Activated CD4-positive, alpha-beta T cell treated with anti-CD3 and anti-CD28 coated beads, Interleukin-2, amount 50 U/mL, for 1 hour (primary cell): ENCODE results near the gene MSN.
"Not testable (repeated sequence)": the region's sequence is repeated elsewhere in the genome, so short reads cannot be mapped to it uniquely, and the experiment has no call there.

Experiments
- DNase-seq: peaks from one replicate; pipeline ENCODE4 v3.0.0-alpha.2; 2020

Gene MSN

DNA sequence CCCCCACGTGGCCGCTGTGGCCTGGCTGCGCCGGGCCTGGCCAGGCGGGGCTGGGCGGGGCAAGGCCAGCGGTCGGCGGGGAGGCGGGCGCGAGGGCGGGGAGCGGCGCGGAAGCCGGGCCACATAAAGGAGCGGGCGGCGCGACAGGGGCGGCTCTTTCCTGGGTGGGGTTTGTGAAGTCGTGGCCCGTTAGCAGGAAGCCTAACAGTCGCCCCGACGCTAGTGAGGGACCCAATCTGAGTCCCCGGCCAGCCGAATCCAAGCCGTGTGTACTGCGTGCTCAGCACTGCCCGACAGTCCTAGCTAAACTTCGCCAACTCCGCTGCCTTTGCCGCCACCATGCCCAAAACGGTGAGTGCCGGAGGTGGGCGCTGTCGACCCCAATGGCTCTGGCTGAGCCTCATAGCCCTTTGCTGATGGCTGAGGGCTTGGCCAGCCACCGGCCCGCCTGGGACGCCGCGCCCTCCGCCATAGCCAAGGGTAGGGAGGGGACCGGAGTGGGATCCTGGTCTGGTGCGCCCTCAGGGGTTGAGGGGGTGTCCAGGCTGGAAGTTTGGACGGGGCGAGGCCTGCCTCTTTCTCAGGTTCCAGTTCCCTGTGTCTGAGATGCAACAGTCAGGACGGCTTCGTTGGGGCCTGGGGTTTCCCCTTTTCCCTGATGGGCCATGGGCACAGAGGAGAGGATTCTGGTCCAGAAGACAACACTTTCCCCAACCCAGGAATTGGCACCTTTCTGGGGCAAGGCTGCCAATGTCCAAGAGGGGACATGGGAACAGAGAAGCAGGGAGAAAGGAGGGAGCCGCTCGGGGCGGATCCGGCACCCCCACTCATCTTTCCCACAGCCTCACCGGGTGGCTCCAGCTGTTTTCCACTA, at the start of gene MSN:
Gene MSN (plus strand): TSS at position 152 of the 874 bp plus-strand sequence. CDS start 188 bp downstream, at position 340.
- peak; percentile 70 for DNase-seq

GRCh38 chrX:65620096-65620705, 47.3 kb upstream of the MSN start:
- DNase-seq: not testable (repeated sequence)

- DNase-seq: no peak
Observed at GRCh38 chrX:65630771-65631170, 36.7 kb upstream of the MSN start.

- no peak for DNase-seq
Observed at GRCh38 chrX:65633826-65634225, 33.6 kb upstream of the MSN start.

GRCh38 chrX:65634732-65635131, 32.7 kb upstream of the MSN start:
- no peak for DNase-seq

GRCh38 chrX:65635378-65635777, 32.1 kb upstream of the MSN start:
- DNase-seq: no peak

DNA sequence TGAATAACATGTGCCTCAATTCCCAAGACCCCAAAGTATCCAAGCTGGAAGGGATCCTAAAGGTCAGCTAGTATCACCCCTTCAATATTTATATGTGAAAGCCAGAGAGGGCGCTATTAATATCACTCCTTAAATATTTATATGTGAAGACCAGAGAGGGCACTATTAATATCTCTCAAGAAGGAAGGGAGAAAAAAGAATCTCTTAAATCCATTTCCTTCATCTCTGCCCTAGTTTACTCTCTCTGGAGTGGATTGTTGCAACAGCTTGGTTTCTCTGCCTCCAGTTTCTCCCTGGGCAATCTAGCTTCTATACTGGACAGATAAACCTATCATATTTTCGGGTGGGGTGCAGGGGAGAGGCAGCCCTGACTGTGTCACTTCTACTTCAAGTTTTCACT, 31.6 kb upstream of the MSN start:
- DNase-seq: no peak

- DNase-seq: not testable (repeated sequence)
Observed at GRCh38 chrX:65636261-65636660, 31.2 kb upstream of the MSN start.

DNA sequence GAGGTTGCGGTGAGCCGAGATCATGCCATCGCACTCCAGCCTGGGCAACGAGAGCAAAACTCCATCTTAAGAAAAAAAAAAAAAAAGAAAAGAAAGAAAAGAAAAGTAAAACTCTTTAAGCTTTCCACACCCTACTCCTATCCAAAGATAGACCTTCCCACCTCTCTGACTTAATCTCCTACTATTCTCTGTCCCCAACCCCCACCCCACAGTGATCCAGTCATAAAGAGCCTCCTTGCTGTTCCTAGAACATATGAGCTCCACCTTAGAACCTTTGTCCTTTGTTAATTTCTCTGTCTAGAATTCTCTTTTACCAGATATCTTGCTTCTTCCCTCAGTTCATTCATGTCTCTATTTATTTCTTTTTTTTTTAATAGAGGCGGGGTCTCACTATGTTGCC, 30.1 kb upstream of the MSN start:
- no peak for DNase-seq

DNA sequence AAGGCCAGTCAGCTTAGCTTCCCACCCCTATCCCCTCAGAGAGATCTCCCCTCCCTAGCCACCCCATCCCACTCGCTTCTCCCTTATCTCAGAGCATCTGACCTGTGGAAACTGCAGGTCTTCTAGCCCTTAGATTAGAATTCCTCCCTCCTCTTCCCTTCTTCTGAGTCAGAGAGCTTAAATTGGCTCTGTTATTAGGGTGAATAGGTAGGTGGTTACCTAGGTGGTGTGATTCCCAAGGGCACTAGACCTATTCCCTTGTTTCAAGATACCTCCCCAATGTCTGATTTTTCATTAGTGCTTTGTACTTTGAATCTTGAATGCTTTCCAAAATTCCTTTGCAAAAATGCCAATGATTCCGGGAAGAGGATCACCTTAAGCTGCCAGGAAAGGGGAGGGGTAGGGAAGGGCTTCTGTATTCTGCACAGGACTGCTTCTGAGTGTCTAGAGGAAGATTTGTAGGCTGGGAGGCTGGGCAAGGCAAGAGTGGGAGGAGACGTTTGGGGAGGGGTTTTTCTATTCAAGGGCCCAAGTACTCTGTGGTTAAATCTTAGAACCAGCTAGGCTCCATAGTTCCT, 24.5 kb upstream of the MSN start:
- DNase-seq: no peak

DNA sequence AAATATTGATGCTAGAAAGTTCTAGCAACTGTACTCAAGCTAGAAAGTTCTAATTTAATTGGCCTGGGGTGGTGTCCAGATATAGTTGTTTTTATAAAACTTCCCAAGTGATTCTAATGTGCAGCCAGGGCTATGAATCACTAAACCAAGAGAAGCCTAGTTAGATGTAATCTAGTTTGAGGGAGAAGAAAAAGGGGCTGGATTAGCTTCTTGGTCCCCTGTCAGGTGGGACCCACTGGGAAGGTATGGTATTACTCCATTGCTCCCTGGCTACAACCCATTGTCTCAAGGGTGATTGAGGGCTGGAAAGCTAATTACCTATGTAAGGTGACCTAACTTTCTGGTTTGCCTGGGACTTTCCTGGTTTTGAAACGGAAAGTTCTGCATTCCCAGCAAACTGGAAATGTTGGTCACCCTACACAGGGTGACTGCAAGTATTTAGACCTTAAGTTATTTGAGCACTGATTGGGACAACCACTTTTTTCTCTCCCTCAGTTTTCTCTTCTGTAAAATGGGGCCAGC, 23.9 kb upstream of the MSN start:
- DNase-seq: no peak

DNA sequence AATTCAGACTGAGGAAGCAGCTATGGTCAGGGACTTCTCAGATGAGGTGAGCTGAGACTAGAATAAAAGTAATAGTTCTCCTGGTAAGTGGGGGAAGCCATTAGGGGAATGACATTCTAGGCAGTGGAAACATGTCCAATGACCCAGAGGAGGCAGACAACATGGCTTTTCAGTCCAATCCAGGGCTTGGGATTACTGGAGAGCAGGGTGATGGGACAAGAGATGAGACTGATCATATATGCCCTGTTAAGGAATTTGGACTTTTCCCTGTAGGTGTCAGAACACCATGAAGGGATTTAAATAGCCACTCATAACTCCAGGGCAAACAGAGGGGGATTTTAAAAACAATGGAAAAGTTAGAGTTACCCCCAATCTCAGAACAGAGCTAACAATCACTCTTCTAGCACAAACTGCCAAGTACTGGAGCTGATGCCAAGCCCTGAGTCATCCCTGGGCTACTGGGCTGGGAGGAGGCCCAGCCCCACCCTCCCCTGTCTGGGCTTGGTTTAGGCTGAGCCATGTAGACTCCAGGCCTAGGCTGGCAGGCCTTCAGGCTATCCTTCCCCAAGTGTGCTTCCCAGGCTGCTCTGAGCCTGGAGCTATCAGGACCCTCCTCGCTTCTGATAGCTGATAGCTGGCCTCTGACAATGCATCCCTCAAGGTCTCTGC, 22.7 kb upstream of the MSN start:
- DNase-seq: no peak

- DNase-seq: no peak
Observed at GRCh38 chrX:65647801-65648200, 19.7 kb upstream of the MSN start.

GRCh38 chrX:65652098-65652497, 15.4 kb upstream of the MSN start:
- no peak for DNase-seq

DNA sequence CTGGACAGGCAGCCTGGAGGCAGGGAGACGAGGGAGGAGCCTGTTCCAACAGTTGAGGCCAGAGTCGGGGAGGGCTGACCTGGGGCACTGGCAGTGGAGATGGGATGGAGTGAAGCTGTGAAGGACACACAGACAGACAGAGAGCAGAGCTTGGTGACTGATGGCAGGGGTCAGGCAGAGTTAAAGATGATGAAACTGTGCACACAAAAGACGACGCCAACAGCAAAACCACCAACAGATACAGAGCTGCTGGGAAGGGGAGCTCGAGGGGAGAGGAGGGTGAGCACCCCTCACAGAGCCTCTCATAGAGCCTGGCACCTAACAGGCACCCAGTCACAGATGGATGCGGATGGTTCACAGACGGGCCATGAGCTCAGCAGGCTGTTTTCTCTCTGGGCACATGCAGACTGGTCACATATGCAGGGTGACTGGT, 10.4 kb upstream of the MSN start:
- DNase-seq: not testable (repeated sequence)

- DNase-seq: no peak
Observed at GRCh38 chrX:65657659-65658058, 9.8 kb upstream of the MSN start.

DNA sequence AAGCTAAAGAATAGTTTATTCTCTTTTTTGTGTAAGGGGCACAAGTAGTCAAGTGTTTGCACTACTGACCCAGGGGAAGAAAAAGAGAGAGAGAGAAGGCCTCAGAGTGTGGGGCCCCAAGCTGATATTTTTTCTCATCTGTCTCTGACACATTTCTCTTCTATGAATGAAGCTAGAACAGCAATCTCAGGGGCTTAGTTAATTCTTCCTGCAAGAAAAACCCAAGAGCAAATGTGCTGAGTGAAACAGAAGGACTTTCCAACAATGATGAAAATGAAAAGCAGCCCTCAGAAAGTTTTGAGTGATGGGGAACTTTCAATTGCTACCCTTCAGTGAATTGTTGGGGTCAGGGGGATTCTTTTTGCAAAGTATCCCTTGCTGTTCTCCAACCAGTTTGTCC, 9.2 kb upstream of the MSN start:
- no peak for DNase-seq

- no peak for DNase-seq
Observed at GRCh38 chrX:65667157-65667502, 324 bp upstream of the MSN start.

GRCh38 chrX:65668377-65669310, 1.2 kb downstream of the MSN start:
- peak; percentile 49 for DNase-seq

DNA sequence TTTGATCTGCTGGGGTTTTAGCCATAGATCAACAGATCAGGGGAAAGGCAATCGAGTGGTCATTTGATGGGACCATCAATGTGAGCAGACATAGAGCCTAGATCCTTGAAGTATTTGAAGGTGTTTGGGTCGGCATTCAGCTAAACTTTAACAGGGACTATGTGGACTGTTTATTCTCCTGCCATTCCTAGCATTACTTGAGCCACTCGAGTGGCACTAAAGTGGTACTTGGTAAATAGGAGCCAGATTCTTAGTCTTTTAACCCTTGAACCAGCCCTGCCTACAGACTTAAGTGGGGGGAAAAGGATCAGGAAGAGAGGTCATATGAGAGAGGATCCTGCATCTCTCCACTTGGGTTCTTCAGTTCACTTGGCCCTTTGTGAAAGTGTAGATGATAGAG, 3.8 kb downstream of the MSN start:
- no peak for DNase-seq

- DNase-seq: no peak
Observed at GRCh38 chrX:65671966-65672365, 4.5 kb downstream of the MSN start.

GRCh38 chrX:65673857-65674203, 6.4 kb downstream of the MSN start:
- no peak for DNase-seq
